Measurements from ENCODE around the gene DLL1. TPM values are rescaled to one million over a fixed set of nuclear protein-coding genes. Genes with fewer than 3 reads are reported as not detected.

Gene DLL1
- total and polyA plus RNA-seq, 9 of the 15 experiments (the other 6 are each of a cell fraction or from before 2014, with no cell fraction given) = not detected

GRCh38 chr6:170247178-170247701 is 43.6 kb downstream of the DLL1 start:
- H3K36me3 ChIP-seq (ENCODE audit: control insufficient read depth, insufficient read depth, low read length) = no peaks in the 10 kb centered on the region
- WGBS (ENCODE audit: insufficient coverage, low coverage, missing lambda C conversion rate) = 0% methylated on average over 22 of the region's 22 CpGs
- peaks cover 0 to 10% of the 10 kb centered on the region in 2 experiments; a peak in 2 of 5 replicates for H3K4me1 ChIP-seq (replicated peaks in 1 of 2; ENCODE audit: control insufficient read depth in 2 of 2, insufficient read depth in 2 of 2, low read length in 2 of 2)
- no TSS peak for BruUV-seq (replicated peaks)
- in situ Hi-C loops (cut with MboI) = no loop called here
- no peak overlapping the region; a peak in 1 of 4 replicates for H3K9ac ChIP-seq (ENCODE audit: insufficient read depth in 1 of 2, low read depth in 2 of 2, low read length in 2 of 2)
- no peak for DNase-seq (ENCODE audit: extremely low read depth in 1 of 4, low spot score in 3 of 4)
- H3K4me3 ChIP-seq = no peak overlapping the region
- H3K9me3 ChIP-seq (replicated peaks; ENCODE audit: control insufficient read depth, insufficient read depth, low read depth, low read length) = no peaks in the 10 kb centered on the region
- H2AFZ ChIP-seq (ENCODE audit: low read depth, low read length) = no peak overlapping the region
- ATAC-seq = no peak
- peaks cover 79 to 90% of the 10 kb centered on the region in 2 experiments for H3K27me3 ChIP-seq (ENCODE audit: control insufficient read depth in 2 of 2, insufficient read depth in 2 of 2, low read length in 2 of 2)
- CTCF ChIA-PET (ENCODE audit: low intra/inter-chr PET ratio) = no interaction called here
- FAIRE-seq = no peak
- POLR2A ChIA-PET = interaction anchor here (0.5 to 1.5 kb wide), 4 partner anchors 11 to 268 kb away, joined by 3 to 7 read pairs (median 4); no protein-coding TSS in a partner anchor
- no peaks in the 10 kb centered on the region for H3K9me1 ChIP-seq (ENCODE audit: control insufficient read depth, insufficient read depth, low read length)
- no peak overlapping the region for H3K4me2 ChIP-seq (ENCODE audit: insufficient read depth, low read length)
- peaks cover 39% of the 10 kb centered on the region for H4K20me1 ChIP-seq (replicated peaks; ENCODE audit: control insufficient read depth, insufficient read depth, low read length)
- H3K79me2 ChIP-seq (ENCODE audit: control insufficient read depth, insufficient read depth, low read length) = no peaks in the 10 kb centered on the region
- intact Hi-C loops (cut with micrococcal nuclease) = no loop called here
- TF ChIP-seq HLTF (IDR thresholded peaks at IDR 0.05) (no peak), GMEB1 (CRISPR knock-in tag; IDR thresholded peaks at IDR 0.05) (no peak), ETV1 (tag; conservative IDR thresholded peaks at IDR 0.05; ENCODE audit: low read depth) (no peak), SNRNP70 (optimal IDR thresholded peaks at IDR 0.05; ENCODE audit: low read depth, low read length) (no peak), ZNF431 (CRISPR knock-in tag; IDR thresholded peaks at IDR 0.05) (no peak), SMAD4 (CRISPR knock-in tag; conservative IDR thresholded peaks at IDR 0.05) (no peak), CBX3 (IDR thresholded peaks at IDR 0.05; ENCODE audit: borderline replicate concordance in 1 of 2, low read length in 2 of 2) (no peak), ZSCAN29 (IDR thresholded peaks at IDR 0.05) (no peak), NR3C1 (CRISPR knock-in tag; IDR thresholded peaks at IDR 0.05) (no peak), MXD1 (CRISPR knock-in tag; IDR thresholded peaks at IDR 0.05; ENCODE audit: borderline replicate concordance, poor library complexity, severe bottlenecking) (no peak), ID3 (CRISPR knock-in tag; IDR thresholded peaks at IDR 0.05) (no peak), ID3 (tag; IDR thresholded peaks at IDR 0.05) (no peak), CBX5 (IDR thresholded peaks at IDR 0.05; ENCODE audit: borderline replicate concordance, low read depth) (no peak), BRF2 (IDR thresholded peaks at IDR 0.05; ENCODE audit: borderline replicate concordance, insufficient read depth, insufficient read length) (no peak)
- no peak overlapping the region for H3K27ac ChIP-seq (ENCODE audit: extremely low read depth, low read depth, low read length)
